Neural progenitor cell (in vitro differentiated cells): ENCODE results near the gene TAF11L11. TPM values are rescaled to one million over a fixed set of nuclear protein-coding genes. Genes with fewer than 3 reads are reported as not detected.

Experiments used
- small RNA-seq: library from RNA; depleted of rRNA; stranded (forward); fragments of <200 nt; gene quantifications from one replicate; pipeline ENCODE3, GENCODE V24; 2015
- total RNA-seq: library from RNA; depleted of rRNA; stranded (reverse); fragments of >200 nt; gene quantifications from 2 replicates; pipeline ENCODE4 v1.2.3, GENCODE V29; 2015; ENCODE audit warnings: low replicate concordance

The TAF11L11 gene
- total RNA-seq, 1 donor from 2014 or later: not detected

Small RNAs within 50 kb of the gene (small RNA-seq; reads per million reads assigned to genes)
- gene AC233724.1: not detected
- not detected for gene AC233724.2
- gene AC233724.3: not detected
- not detected for gene AC233724.4
- not detected for gene AC233724.6
- gene AC233724.7: not detected

Other genes with a start within 250 kb of the TAF11L11 start
- not detected in 2 replicates for gene TAF11L2, start 106.0 kb upstream of the TAF11L11 start, total RNA-seq
- not detected in 2 replicates for gene TAF11L3, start 85.8 kb upstream of the TAF11L11 start, total RNA-seq
- gene TAF11L4, start 82.4 kb upstream of the TAF11L11 start, total RNA-seq: not detected in 2 replicates
- not detected in 2 replicates for gene TAF11L5, start 78.9 kb upstream of the TAF11L11 start, total RNA-seq
- not detected in 2 replicates for gene TAF11L6, start 75.5 kb upstream of the TAF11L11 start, total RNA-seq
- not detected in 2 replicates for gene TAF11L7, start 18.4 kb upstream of the TAF11L11 start, total RNA-seq
- gene TAF11L8, start 13.2 kb upstream of the TAF11L11 start, total RNA-seq: not detected in 2 replicates
- gene TAF11L9, start 9.8 kb upstream of the TAF11L11 start, total RNA-seq: not detected in 2 replicates
- not detected in 2 replicates for gene TAF11L10, start 6.4 kb upstream of the TAF11L11 start, total RNA-seq
- not detected in 2 replicates for gene TAF11L12, start 6.2 kb downstream of the TAF11L11 start, total RNA-seq
- gene TAF11L13, start 27.9 kb downstream of the TAF11L11 start, total RNA-seq: not detected in 2 replicates
- not detected in 2 replicates for gene TAF11L14, start 30.3 kb downstream of the TAF11L11 start, total RNA-seq